Neutrophil (primary cell): ENCODE results near the gene EYA2.

Experiments used
- H3K27ac ChIP-seq: fragments of 200-600 bp; sonication (generic); 2 replicates; pipeline ENCODE4 v1.5.1; 2016; ENCODE audit warnings: mild to moderate bottlenecking, moderate library complexity
- H3K27me3 ChIP-seq: fragments of 200-600 bp; sonication (generic); 2 replicates; pipeline ENCODE4 v1.6.0; 2016; ENCODE audit warnings: mild to moderate bottlenecking
- H3K36me3 ChIP-seq: fragments of 200-600 bp; sonication (generic); 2 replicates; pipeline ENCODE4 v1.5.1; 2017
- H3K4me1 ChIP-seq, 2 experiments: fragments of 200-600 bp in 1 of 2; sonication (generic) in 1 of 2; 1 replicate in 1 of 2; 2 replicates in 1 of 2; pipeline versions ENCODE4 v1.5.1 to v1.6.1; 2013 to 2016; ENCODE audit warnings: low read depth in 1 of 2, low read length in 1 of 2, mild to moderate bottlenecking in 1 of 2, moderate library complexity in 1 of 2; ENCODE audit not compliant: control insufficient read depth in 1 of 2, insufficient read depth in 1 of 2
- H3K4me3 ChIP-seq, 2 experiments: fragments of 200-600 bp in 1 of 2; sonication (generic) in 1 of 2; 1 replicate in 1 of 2; 2 replicates in 1 of 2; pipeline ENCODE4 v1.5.1; 2013 to 2016; ENCODE audit warnings: low read depth in 1 of 2, low read length in 1 of 2, mild to moderate bottlenecking in 1 of 2, moderate library complexity in 1 of 2
- H3K9me3 ChIP-seq: fragments of 200-600 bp; sonication (generic); 2 replicates; pipeline ENCODE4 v1.5.1; 2016
- CTCF ChIP-seq: fragments of 200-600 bp; sonication (generic); IDR thresholded peaks from 2 replicates; pipeline ENCODE4 v1.5.1; 2016; ENCODE audit warnings: antibody characterized with exemption

Gene EYA2

GRCh38 chr20:47063407-47063806 lies 168.8 kb downstream of the EYA2 start:
- TF ChIP-seq CTCF = no peak
- no peaks in the 10 kb centered on the region for H3K4me1 ChIP-seq
- H3K4me3 ChIP-seq = no peak overlapping the region
- no peaks in the 10 kb centered on the region for H3K36me3 ChIP-seq
- no peak overlapping the region for H3K27ac ChIP-seq
- H3K9me3 ChIP-seq = peaks cover 6% of the 10 kb centered on the region
- H3K27me3 ChIP-seq = no peaks in the 10 kb centered on the region

- TF ChIP-seq CTCF = no peak
- H3K27me3 ChIP-seq = no peaks in the 10 kb centered on the region
- no peak overlapping the region for H3K27ac ChIP-seq
- H3K36me3 ChIP-seq = no peaks in the 10 kb centered on the region
- H3K4me1 ChIP-seq = no peaks in the 10 kb centered on the region
- peaks cover 6% of the 10 kb centered on the region for H3K9me3 ChIP-seq
- no peak overlapping the region for H3K4me3 ChIP-seq
Measured at GRCh38 chr20:47063808-47064207, 169.2 kb downstream of the EYA2 start.

- H3K36me3 ChIP-seq = no peaks in the 10 kb centered on the region
- no peaks in the 10 kb centered on the region for H3K27me3 ChIP-seq
- peaks cover 6% of the 10 kb centered on the region for H3K9me3 ChIP-seq
- H3K4me1 ChIP-seq = no peaks in the 10 kb centered on the region
- no peak overlapping the region for H3K4me3 ChIP-seq
- no peak for TF ChIP-seq CTCF
- no peak overlapping the region for H3K27ac ChIP-seq
Measured at GRCh38 chr20:47066484-47067270, 172.0 kb downstream of the EYA2 start.

- Histone ChIP-seq H3K36me3 (no peaks in the 10 kb centered on the region), H3K4me3 (no peak overlapping the region), H3K27me3 (no peaks in the 10 kb centered on the region), H3K9me3 (peaks cover 6% of the 10 kb centered on the region), H3K27ac (no peak overlapping the region), H3K4me1 (no peaks in the 10 kb centered on the region)
- TF ChIP-seq CTCF = no peak
Measured at GRCh38 chr20:47067776-47068175, 173.1 kb downstream of the EYA2 start.

GRCh38 chr20:47070176-47070575 lies 175.5 kb downstream of the EYA2 start:
- H3K27me3 ChIP-seq = no peaks in the 10 kb centered on the region
- no peak for TF ChIP-seq CTCF
- H3K4me3 ChIP-seq = no peak overlapping the region
- H3K27ac ChIP-seq = no peak overlapping the region
- peaks cover 6% of the 10 kb centered on the region for H3K9me3 ChIP-seq
- H3K4me1 ChIP-seq = no peaks in the 10 kb centered on the region
- no peaks in the 10 kb centered on the region for H3K36me3 ChIP-seq
